B cell (primary cell): ENCODE measurements around the gene ADAMTSL5. TPM values are rescaled to one million over a fixed set of nuclear protein-coding genes. Genes with fewer than 3 reads are reported as not detected.
A peak's percentile ranks its signal among the peaks of the same experiment; 100 is the strongest.

Experiments
- ATAC-seq: fragments of 200-7000 bp; cut with Tn5 transposase; one replicate; pipeline ENCODE4 v1.10.0; 2021; ENCODE audit warnings: low read depth, mild to moderate bottlenecking, moderate number of reproducible peaks, moderate library complexity
- CTCF ChIA-PET: fragments of 350-600 bp; sonication (Branson Sonifier 250); formaldehyde crosslinking; loops from one replicate; lab custom pipeline; 2021; ENCODE audit warnings: antibody characterized with exemption, inconsistent platforms; lab: Charles Lee
- POLR2A ChIA-PET: fragments of 350-600 bp; sonication (Branson Sonifier 250); formaldehyde crosslinking; loops from one replicate; lab custom pipeline; 2021; ENCODE audit warnings: antibody characterized with exemption; lab: Charles Lee
- DNase-seq: peaks from one replicate; pipeline ENCODE4 v3.0.0; 2013
- H2AFZ ChIP-seq: 2 replicates; pipeline ENCODE4 v1.6.1; 2012; ENCODE audit warnings: mild to moderate bottlenecking, low read depth, low read length; ENCODE audit not compliant: insufficient read depth, poor library complexity, severe bottlenecking
- H3K27ac ChIP-seq, 2 donors: 1 replicate in 1 of 2; 2 replicates in 1 of 2; pipeline ENCODE4 v1.5.1; 2012 to 2013; ENCODE audit warnings: low read length in 2 of 2, mild to moderate bottlenecking in 2 of 2, moderate library complexity in 1 of 2
- H3K27me3 ChIP-seq, 4 experiments: fragments of 200-600 bp in 1 of 4; sonication (generic) in 1 of 4; replicated peaks in 1 of 4; 1 replicate in 2 of 4; 2 replicates in 2 of 4; pipeline versions ENCODE4 v1.6.1 to v1.7.0; 2013 to 2016; ENCODE audit warnings: low read length in 3 of 4, mild to moderate bottlenecking in 2 of 4, mixed read lengths in 1 of 4, moderate library complexity in 1 of 4; ENCODE audit not compliant: insufficient read depth in 4 of 4, control insufficient read depth in 3 of 4; ENCODE audit errors: control extremely low read depth in 1 of 4
- H3K36me3 ChIP-seq, 2 experiments: replicated peaks in 1 of 2; 1 replicate in 1 of 2; 2 replicates in 1 of 2; pipeline versions ENCODE4 v1.6.1 to v1.7.1; 2013; ENCODE audit warnings: low read length in 1 of 2; ENCODE audit not compliant: insufficient read depth in 2 of 2, control insufficient read depth in 1 of 2; ENCODE audit errors: control extremely low read depth in 1 of 2, extremely low read depth in 1 of 2
- H3K4me1 ChIP-seq, 2 donors: fragments of 200-600 bp in 1 of 2; sonication (generic) in 1 of 2; 1 replicate in 1 of 2; 2 replicates in 1 of 2; pipeline versions ENCODE4 v1.5.1 to v1.6.1; 2013 to 2017; ENCODE audit warnings: low read length in 2 of 2; ENCODE audit not compliant: control insufficient read depth in 2 of 2, insufficient read depth in 2 of 2
- H3K4me2 ChIP-seq: replicated peaks from 2 replicates; pipeline ENCODE3; 2012; ENCODE audit warnings: mild to moderate bottlenecking, low read depth, low read length; ENCODE audit not compliant: poor library complexity, severe bottlenecking
- H3K4me3 ChIP-seq, 5 experiments: fragments of 200-600 bp in 1 of 5; sonication (generic) in 1 of 5; 1 replicate in 3 of 5; 2 replicates in 2 of 5; pipeline versions ENCODE4 v1.5.1 to v1.7.0; 2011 to 2016; ENCODE audit warnings: low read length in 4 of 5, mild to moderate bottlenecking in 4 of 5, low read depth in 2 of 5, control low read depth in 1 of 5, moderate library complexity in 1 of 5; ENCODE audit not compliant: insufficient read depth in 1 of 5; ENCODE audit errors: control extremely low read depth in 1 of 5, extremely low read depth in 1 of 5
- H3K79me2 ChIP-seq: fragments of 200-600 bp; sonication (generic); one replicate; pipeline ENCODE4 v1.6.0; 2016; ENCODE audit warnings: low read length; ENCODE audit not compliant: control insufficient read depth, insufficient read depth
- H3K9ac ChIP-seq: fragments of 200-600 bp; sonication (generic); 2 replicates; pipeline ENCODE4 v1.6.1; 2017; ENCODE audit warnings: mild to moderate bottlenecking, low read length, moderate library complexity
- H3K9me3 ChIP-seq, 3 donors: one replicate each; pipeline versions ENCODE4 v1.6.1 to v1.7.1; 2013; ENCODE audit warnings: low read length in 2 of 3; ENCODE audit not compliant: control insufficient read depth in 2 of 3, insufficient read depth in 1 of 3; ENCODE audit errors: control extremely low read depth in 1 of 3
- H4K20me1 ChIP-seq: 2 replicates; pipeline ENCODE4 v1.6.0; 2012; ENCODE audit warnings: mild to moderate bottlenecking, low read length; ENCODE audit not compliant: insufficient read depth, control insufficient read depth, poor library complexity, severe bottlenecking
- H3K27ac Mint-ChIP-seq: one replicate; pipeline ENCODE4 v1.8.0; 2021; ENCODE audit warnings: mixed read lengths
- H3K27me3 Mint-ChIP-seq: one replicate; pipeline ENCODE4 v1.8.0; 2021; ENCODE audit warnings: mixed read lengths
- H3K4me1 Mint-ChIP-seq: one replicate; pipeline ENCODE4 v1.8.0; 2021; ENCODE audit warnings: mixed read lengths
- H3K4me3 Mint-ChIP-seq: one replicate; pipeline ENCODE4 v1.8.0; 2021; ENCODE audit warnings: mixed read lengths
- H3K9me3 Mint-ChIP-seq: one replicate; pipeline ENCODE4 v1.8.0; 2022; ENCODE audit warnings: mixed read lengths; ENCODE audit not compliant: insufficient read depth
- CTCF ChIP-seq: fragments of 200-600 bp; IDR thresholded peaks from one replicate; pipeline ENCODE4 v1.8.0; 2022; ENCODE audit warnings: antibody characterized with exemption, mild to moderate bottlenecking
- EZH2 ChIP-seq: IDR thresholded peaks from 2 replicates; pipeline ENCODE4 v1.6.1; 2012; ENCODE audit warnings: borderline replicate concordance, low read depth, mild to moderate bottlenecking, moderate library complexity, low read length; ENCODE audit not compliant: insufficient read depth, poor library complexity, severe bottlenecking
- WGBS: methylation state at CpG from one replicate; pipeline ENCODE4 v1.1.5; 2013; ENCODE audit warnings: missing lambda C conversion rate; ENCODE audit not compliant: insufficient coverage; 5-methylcytosine and 5-hydroxymethylcytosine counted together
- intact Hi-C: fragments of 100-400 bp; cut with micrococcal nuclease; formaldehyde crosslinking; loops from one replicate; pipeline ENCODE4 v1.10.0; 2022
- polyA plus RNA-seq: library from polyadenylated mRNA; depleted of rRNA; stranded (reverse); fragments of >200 nt; gene quantifications from 2 replicates; pipeline ENCODE4 v1.2.3, GENCODE V29; 2012
- total RNA-seq, 2 donors: library from RNA; stranded (reverse); fragments of 120-200 nt in 1 of 2; gene quantifications; 1 replicate in 1 of 2; 2 replicates in 1 of 2; pipeline versions ENCODE4 v1.2.3 to v1.2.4, GENCODE V29; 2013 to 2022

The ADAMTSL5 gene
- total and polyA plus RNA-seq, 2 donors (not counting 1 experiment from before 2014, with no cell fraction given), result 0.09 TPM; not detected in 1

GRCh38 chr19:1524972-1525325 is 12.1 kb upstream of the ADAMTSL5 start:
- ATAC-seq (no peak), DNase-seq (no peak)
- ChIA-PET POLR2A (no interaction called here), CTCF (no interaction called here)
- no peak overlapping the region for H3K4me3 Mint-ChIP-seq
- 80% methylated on average over 16 of the region's 17 CpGs for WGBS
- H3K27me3 Mint-ChIP-seq, result peaks cover 36% of the 10 kb centered on the region
- Histone ChIP-seq H3K27ac (no peak overlapping the region), H3K36me3 (no peaks in the 10 kb centered on the region), H3K9ac (no peak overlapping the region), H3K9me3 (peaks cover 0 to 7% (median 0%) of the 10 kb centered on the region in 3 donors), H3K4me2 (no peak overlapping the region), H3K27me3 (peaks cover 0 to 36% (median 16%) of the 10 kb centered on the region in 4 experiments), H3K4me1 (peaks cover 3 to 8% of the 10 kb centered on the region in 2 donors), H3K4me3 (no peak overlapping the region), H3K79me2 (no peaks in the 10 kb centered on the region), H2AFZ (no peak overlapping the region), H4K20me1 (no peaks in the 10 kb centered on the region)
- intact Hi-C loops, result no loop called here
- no peak for TF ChIP-seq CTCF
- no peak for TF ChIP-seq EZH2
- no peaks in the 10 kb centered on the region for H3K9me3 Mint-ChIP-seq
- peak overlapping the region; percentile 42 for H3K27ac Mint-ChIP-seq
- H3K4me1 Mint-ChIP-seq, result peaks cover 7% of the 10 kb centered on the region

- H3K27me3 Mint-ChIP-seq, result peaks cover 35% of the 10 kb centered on the region
- DNase-seq (no peak), ATAC-seq (no peak)
- Histone ChIP-seq H3K27ac (no peak overlapping the region), H3K79me2 (no peaks in the 10 kb centered on the region), H3K9me3 (peaks cover 0 to 7% (median 0%) of the 10 kb centered on the region in 3 donors), H3K27me3 (peaks cover 0 to 36% (median 16%) of the 10 kb centered on the region in 4 experiments), H3K9ac (no peak overlapping the region), H3K36me3 (no peaks in the 10 kb centered on the region), H3K4me2 (peak overlapping the region; percentile 32), H4K20me1 (no peaks in the 10 kb centered on the region), H3K4me3 (no peak overlapping the region), H2AFZ (no peak overlapping the region), H3K4me1 (peaks cover 3 to 8% of the 10 kb centered on the region in 2 donors)
- ChIA-PET POLR2A (no interaction called here), CTCF (no interaction called here)
- H3K27ac Mint-ChIP-seq, result peak overlapping the region; percentile 42
- peaks cover 7% of the 10 kb centered on the region for H3K4me1 Mint-ChIP-seq
- H3K4me3 Mint-ChIP-seq, result peak overlapping the region; percentile 67
- intact Hi-C loops, result no loop called here
- TF ChIP-seq EZH2 (no peak), CTCF (no peak)
- 24% methylated on average over 49 of the region's 49 CpGs for WGBS
- no peaks in the 10 kb centered on the region for H3K9me3 Mint-ChIP-seq
Measured at GRCh38 chr19:1524287-1524971, 11.6 kb upstream of the ADAMTSL5 start.
